ENCODE data around the gene OR4C11.

Gene OR4C11, protein sequence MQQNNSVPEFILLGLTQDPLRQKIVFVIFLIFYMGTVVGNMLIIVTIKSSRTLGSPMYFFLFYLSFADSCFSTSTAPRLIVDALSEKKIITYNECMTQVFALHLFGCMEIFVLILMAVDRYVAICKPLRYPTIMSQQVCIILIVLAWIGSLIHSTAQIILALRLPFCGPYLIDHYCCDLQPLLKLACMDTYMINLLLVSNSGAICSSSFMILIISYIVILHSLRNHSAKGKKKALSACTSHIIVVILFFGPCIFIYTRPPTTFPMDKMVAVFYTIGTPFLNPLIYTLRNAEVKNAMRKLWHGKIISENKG

GRCh38 chr11:55607545-55607944, at the start of gene OR4C11:
Gene OR4C11 (minus strand): TSS chr11:55607645. CDS start chr11:55604373, 3,272 bp downstream.
- DNase-seq, result no peak

- no peak for DNase-seq
These were observed 47.7 kb upstream of the OR4C11 start for GRCh38 chr11:55655096-55655495.

GRCh38 chr11:55652560-55652959, 45.1 kb upstream of the OR4C11 start:
- no peak for DNase-seq

DNA sequence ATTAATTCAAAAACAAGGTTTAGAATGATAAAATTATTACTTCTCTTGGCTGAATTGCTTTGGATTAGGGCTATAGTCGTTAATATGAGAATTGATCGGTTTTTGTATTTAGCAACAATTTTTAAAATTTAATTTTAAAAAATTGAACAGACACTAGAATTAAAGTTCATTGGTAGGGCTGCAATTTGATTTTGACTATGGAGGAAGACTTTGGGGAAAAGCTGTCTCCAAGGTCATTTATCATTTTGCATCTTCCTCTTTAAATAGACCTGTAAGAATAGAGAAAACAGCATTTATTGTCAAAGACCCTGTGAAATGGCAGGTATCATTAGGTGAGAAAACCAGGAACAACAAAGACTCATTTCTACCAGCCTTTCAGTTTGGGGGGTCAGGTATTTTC, 40.6 kb upstream of the OR4C11 start, which contains the start of gene OR4S2:
TSS of gene OR4S2 (plus strand) at position 301 of the 400 bp plus-strand sequence. CDS start 2,577 bp downstream, outside the sequence.
- DNase-seq, result no peak

DNA sequence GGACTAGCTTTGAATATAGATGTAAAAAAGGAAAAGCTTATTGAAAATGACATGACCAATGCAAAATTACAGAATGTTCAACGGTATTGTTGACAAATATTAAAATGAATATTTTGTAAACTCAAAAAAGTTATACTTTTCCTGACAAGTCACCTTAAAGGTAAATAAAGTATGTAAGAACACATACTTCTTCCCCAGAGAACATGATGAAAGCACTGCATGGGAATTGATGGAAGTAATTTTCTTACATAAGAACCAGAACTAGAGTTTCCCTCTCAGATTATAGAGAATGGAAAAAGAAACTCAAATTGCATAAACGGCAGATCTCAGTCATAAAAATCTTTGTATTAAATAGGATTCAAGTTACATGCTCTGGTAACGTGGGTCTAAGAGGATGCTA, 27.4 kb upstream of the OR4C11 start, which contains the start of gene OR4P4:
TSS of gene OR4P4 (plus strand) at position 301 of the 400 bp plus-strand sequence.
- DNase-seq, result no peak

- DNase-seq, result no peak
These were observed 17.1 kb upstream of the OR4C11 start for GRCh38 chr11:55624531-55624930.

GRCh38 chr11:55572548-55572947, 34.9 kb downstream of the OR4C11 start:
- DNase-seq, result no peak

- no peak for DNase-seq
These were observed 35.6 kb downstream of the OR4C11 start, which contains the start of gene OR4C16 for GRCh38 chr11:55571828-55572227. Gene OR4C16 (plus strand): TSS chr11:55572128. CDS start chr11:55572128, 0 bp downstream.

DNA sequence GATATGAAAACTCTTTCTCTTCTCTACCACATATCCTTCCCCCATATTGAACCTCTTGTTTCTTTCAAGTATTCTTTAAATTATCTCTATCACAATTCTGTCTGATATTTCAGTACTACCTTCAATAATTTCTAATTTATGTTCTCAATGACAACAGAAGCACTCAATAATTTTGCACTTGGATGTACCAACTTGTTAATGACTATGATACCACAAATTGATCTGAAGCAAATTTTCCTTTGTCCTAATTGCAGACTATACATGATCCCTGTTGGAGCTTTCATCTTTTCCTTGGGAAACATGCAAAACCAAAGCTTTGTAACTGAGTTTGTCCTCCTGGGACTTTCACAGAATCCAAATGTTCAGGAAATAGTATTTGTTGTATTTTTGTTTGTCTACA, 53.3 kb downstream of the OR4C11 start, which contains the start of gene OR4C15:
TSS of gene OR4C15 (plus strand) at position 301 of the 400 bp plus-strand sequence. CDS start at position 301, 0 bp downstream.
- DNase-seq, result no peak
